ENCODE measurements around the gene CTRL.

CTRL gene

GRCh38 chr16:67892375-67892774 is 39.3 kb downstream of the CTRL start:
- no peak for DNase-seq (ENCODE audit: low read depth in 2 of 2)

- DNase-seq (ENCODE audit: low read depth in 2 of 2): no peak
These were observed 43.3 kb downstream of the CTRL start for GRCh38 chr16:67888331-67888730.

- DNase-seq (ENCODE audit: low read depth in 2 of 2): no peak
These were observed 45.3 kb downstream of the CTRL start for GRCh38 chr16:67886387-67886786.

GRCh38 chr16:67885976-67886375 is 45.7 kb downstream of the CTRL start:
- no peak for DNase-seq (ENCODE audit: low read depth in 2 of 2)

GRCh38 chr16:67885545-67885944 is 46.1 kb downstream of the CTRL start:
- no peak for DNase-seq (ENCODE audit: low read depth in 2 of 2)

GRCh38 chr16:67884684-67885083 is 47.0 kb downstream of the CTRL start, which contains the start of gene NRN1L:
Gene NRN1L, plus strand, starts transcription at chr16:67884885. Its CDS starts 19 bp downstream, at chr16:67884904.
- no peak for DNase-seq (ENCODE audit: low read depth in 2 of 2)

- peak; percentile 68 to 75 for DNase-seq (ENCODE audit: low read depth in 2 of 2)
These were observed 47.8 kb downstream of the CTRL start for GRCh38 chr16:67883872-67884261.

- DNase-seq (ENCODE audit: low read depth in 2 of 2): no peak
These were observed 48.4 kb downstream of the CTRL start for GRCh38 chr16:67883146-67883871.

- DNase-seq (ENCODE audit: low read depth in 2 of 2): no peak
These were observed 49.1 kb downstream of the CTRL start for GRCh38 chr16:67882374-67883145.

- DNase-seq (ENCODE audit: low read depth in 2 of 2): no peak
These were observed 50.0 kb downstream of the CTRL start for GRCh38 chr16:67881621-67882161.

- no peak for DNase-seq (ENCODE audit: low read depth in 2 of 2)
These were observed 51.1 kb downstream of the CTRL start for GRCh38 chr16:67880584-67880983.

GRCh38 chr16:67879936-67880335 is 51.7 kb downstream of the CTRL start:
- no peak for DNase-seq (ENCODE audit: low read depth in 2 of 2)
